K562 (cell line): ENCODE results near the gene ANGPTL7. TPM values are rescaled to one million over a fixed set of nuclear protein-coding genes. Genes with fewer than 3 reads are reported as not detected.

Experiments
- ATAC-seq: fragments of 200-7000 bp; cut with Tn5 transposase; 3 replicates; pipeline ENCODE4 v1.9.1; 2020; ENCODE audit warnings: moderate library complexity
- BruUV-seq: library from RNA; stranded (reverse); fragments of 400-500 nt; replicated peaks from 2 replicates; lab custom pipeline; 2021; lab: Mats Ljungman, UMichigan
- CTCF ChIA-PET: fragments of 300-600 bp; formaldehyde crosslinking; extraction: SDS; loops from one replicate; lab custom pipeline; 2021; ENCODE audit warnings: low intra/inter-chr PET ratio; lab: Yijun Ruan, JAX
- POLR2A ChIA-PET: fragments of 300-600, 350-650 bp; sonication (Branson Sonifier 250); formaldehyde crosslinking; extraction: SDS; loops from one replicate; lab custom pipeline; 2021; ENCODE audit warnings: antibody characterized with exemption, inconsistent platforms; lab: Yijun Ruan, JAX
- DNase-seq, 4 experiments: peaks; one replicate each; pipeline versions ENCODE4 v3.0.0 to v3.0.0-alpha.2; 2011 to 2018; ENCODE audit warnings: low spot score in 3 of 4, mixed read lengths in 3 of 4; ENCODE audit errors: extremely low read depth in 1 of 4
- FAIRE-seq: peaks from 2 replicates; lab custom pipeline; 2011; peaks lifted over from hg19 to GRCh38; lab: Jason Lieb, UNC
- H2AFZ ChIP-seq: 2 replicates; pipeline ENCODE4 v1.6.0; 2011; ENCODE audit warnings: low read depth, low read length, control low read depth, inconsistent platforms
- H3K27ac ChIP-seq: fragments of 200-600 bp; 3 replicates; pipeline ENCODE4 v1.8.0; 2011; ENCODE audit warnings: low read depth, mild to moderate bottlenecking, control low read depth, inconsistent platforms, low read length, moderate library complexity, mixed read lengths; ENCODE audit errors: extremely low read depth
- H3K27me3 ChIP-seq, 2 experiments: fragments of 300-600 bp in 1 of 2; 2 replicates in 1 of 2; 3 replicates in 1 of 2; pipeline versions ENCODE4 v1.6.0 to v1.8.0; 2011; ENCODE audit warnings: inconsistent platforms in 2 of 2, low read length in 2 of 2, mild to moderate bottlenecking in 1 of 2, mixed read lengths in 1 of 2, moderate library complexity in 1 of 2; ENCODE audit not compliant: control insufficient read depth in 2 of 2, insufficient read depth in 2 of 2
- H3K36me3 ChIP-seq: fragments of 300-600 bp; 3 replicates; pipeline ENCODE4 v1.8.0; 2011; ENCODE audit warnings: mild to moderate bottlenecking, low read length, inconsistent platforms; ENCODE audit not compliant: control insufficient read depth, insufficient read depth
- H3K4me1 ChIP-seq, 2 experiments: fragments of 200-600 bp in 1 of 2; replicated peaks in 1 of 2; 2 replicates in 1 of 2; 3 replicates in 1 of 2; pipeline versions ENCODE4 v1.5.1 to v1.8.0; 2011; ENCODE audit warnings: inconsistent platforms in 2 of 2, low read length in 2 of 2, mild to moderate bottlenecking in 1 of 2, mixed read lengths in 1 of 2, moderate library complexity in 1 of 2; ENCODE audit not compliant: control insufficient read depth in 2 of 2, insufficient read depth in 2 of 2
- H3K4me2 ChIP-seq: 2 replicates; pipeline ENCODE4 v1.6.1; 2011; ENCODE audit warnings: low read length, control low read depth, inconsistent platforms, mixed read lengths; ENCODE audit not compliant: insufficient read depth
- H3K4me3 ChIP-seq: fragments of 200-600 bp; sonication (generic), shearing (Covaris generic); 2 replicates; pipeline ENCODE4 v1.5.1; 2016; ENCODE audit warnings: control low read depth, inconsistent platforms
- H3K79me2 ChIP-seq: fragments of 200-600 bp; 3 replicates; pipeline ENCODE4 v1.8.0; 2011; ENCODE audit warnings: low read length, inconsistent platforms; ENCODE audit not compliant: control insufficient read depth, insufficient read depth
- H3K9ac ChIP-seq, 2 experiments: 2 replicates each; pipeline versions ENCODE4 v1.6.0 to v1.6.1; 2011; ENCODE audit warnings: low read depth in 2 of 2, low read length in 2 of 2, control low read depth in 1 of 2, inconsistent platforms in 1 of 2, mild to moderate bottlenecking in 1 of 2, mixed read lengths in 1 of 2; ENCODE audit not compliant: insufficient read depth in 1 of 2
- H3K9me1 ChIP-seq: one replicate; pipeline ENCODE4 v1.6.0; 2011; ENCODE audit warnings: inconsistent platforms, mild to moderate bottlenecking, low read length, moderate library complexity; ENCODE audit not compliant: control insufficient read depth, insufficient read depth
- H3K9me3 ChIP-seq: replicated peaks from 2 replicates; pipeline ENCODE4 v1.5.1; 2011; ENCODE audit warnings: low read depth, low read length, inconsistent platforms; ENCODE audit not compliant: control insufficient read depth, insufficient read depth
- H4K20me1 ChIP-seq: replicated peaks from 2 replicates; pipeline ENCODE4 v1.6.1; 2011; ENCODE audit warnings: low read length, inconsistent platforms, mixed read lengths; ENCODE audit not compliant: control insufficient read depth, insufficient read depth
- ARID3A ChIP-seq: IDR thresholded peaks from 2 replicates; pipeline ENCODE4 v1.6.1; 2012; ENCODE audit warnings: low read depth, low read length, improper control_type of control experiment, borderline replicate concordance
- CSDE1 ChIP-seq, 2 experiments: fragments of 450-650 bp; IDR thresholded peaks; 2 replicates each; pipeline ENCODE4 v1.6.1; 2016; ENCODE audit warnings: mild to moderate bottlenecking in 1 of 2
- EWSR1 ChIP-seq: fragments of 450-650 bp; IDR thresholded peaks from 2 replicates; pipeline ENCODE4 v1.6.1; 2018; ENCODE audit warnings: borderline replicate concordance, mild to moderate bottlenecking, low read depth, moderate library complexity; ENCODE audit not compliant: partially characterized antibody
- GMEB1 ChIP-seq: fragments of 250-450 bp; sonication (Bioruptor Pico); IDR thresholded peaks from 2 replicates; pipeline ENCODE4 v1.4.0; 2020; ENCODE audit warnings: mild to moderate bottlenecking
- IFI16 ChIP-seq: fragments of 250-450 bp; sonication (Bioruptor Pico); IDR thresholded peaks from 2 replicates; pipeline ENCODE4 v2.1.2; 2022; ENCODE audit warnings: mild to moderate bottlenecking, inconsistent platforms
- MEIS2 ChIP-seq: fragments of 450-650 bp; IDR thresholded peaks from 2 replicates; pipeline ENCODE4 v1.6.1; 2014; ENCODE audit warnings: mild to moderate bottlenecking; ENCODE audit not compliant: partially characterized antibody
- NCOR1 ChIP-seq: fragments of 450-650 bp; IDR thresholded peaks from 2 replicates; pipeline ENCODE4 v1.6.1; 2016; ENCODE audit warnings: mild to moderate bottlenecking, moderate library complexity
- SMC3 ChIP-seq: conservative IDR thresholded peaks from 2 replicates; pipeline ENCODE4 v1.6.1; 2011; ENCODE audit warnings: low read depth, low read length, improper control_type of control experiment; ENCODE audit not compliant: insufficient read depth
- ZNF668 ChIP-seq: fragments of 250-450 bp; sonication (Bioruptor Pico); IDR thresholded peaks from 2 replicates; pipeline ENCODE4 v1.8.0; 2022; ENCODE audit warnings: mild to moderate bottlenecking, inconsistent platforms
- ZNF696 ChIP-seq: fragments of 250-450 bp; sonication (Bioruptor Pico); conservative IDR thresholded peaks from 2 replicates; pipeline ENCODE4 v1.4.0; 2020; ENCODE audit warnings: mild to moderate bottlenecking, moderate library complexity
- WGBS: fragments of 100-300 bp; shearing (Covaris generic); methylation state at CpG from one replicate; pipeline ENCODE4 v1.1.6; 2016; ENCODE audit warnings: low coverage, mixed read lengths; ENCODE audit not compliant: insufficient coverage; ENCODE audit errors: missing lambda C conversion rate; 5-methylcytosine and 5-hydroxymethylcytosine counted together
- in situ Hi-C: fragments of 300-500 bp; cut with MboI; formaldehyde crosslinking; loops from 4 replicates; pipeline ENCODE4 v1.15.0; 2018; ENCODE audit warnings: inconsistent platforms, mixed read lengths
- intact Hi-C: fragments of 100-400 bp; cut with micrococcal nuclease; formaldehyde crosslinking; loops from 2 replicates; pipeline ENCODE4 v1.14.2; 2022
- polyA plus RNA-seq, 8 experiments: library from polyadenylated mRNA; depleted of rRNA in 4 of 8; stranded (reverse) in 5 of 8; unstranded in 3 of 8; fragments of >200 nt; fragmentation: Nextera tagmentation in 2 of 8; fragmentation: Illumina TruSeq in 1 of 8; extraction: Ambion mirVana in 2 of 8; extraction: Trizol in 1 of 8; gene quantifications; 2 replicates each; pipeline versions ENCODE4 v1.2.1 to v1.2.3, GENCODE V29; 2011 to 2014; ENCODE audit warnings: inconsistent platforms in 1 of 8, missing spikeins in 1 of 8
- total RNA-seq, 7 experiments: library from RNA; depleted of rRNA in 6 of 7; stranded (reverse); fragments of >200 nt in 6 of 7; fragmentation: Illumina TruSeq in 2 of 7; extraction: Trizol in 2 of 7; gene quantifications; 2 replicates each; pipeline versions ENCODE4 v1.2.1 to v1.2.3, GENCODE V29; 2011 to 2021; ENCODE audit warnings: low replicate concordance in 1 of 7
- TF ChIP-seq, protein P1 (sequence below): sonication (generic); formaldehyde crosslinking; IDR thresholded peaks from 2 replicates; pipeline ENCODE4 v1.8.1; 2023; ENCODE audit warnings: mild to moderate bottlenecking, missing genetic modification reagents

ANGPTL7 gene
- total and polyA plus RNA-seq, 9 of the 15 experiments (the other 6 are each of a cell fraction or from before 2014, with no cell fraction given), result not detected

- BruUV-seq, result no TSS peak
- no peak for FAIRE-seq
- in situ Hi-C loops, result no loop called here
- Histone ChIP-seq H3K9ac (no peak overlapping the region), H3K27me3 (no peaks in the 10 kb centered on the region), H2AFZ (no peak overlapping the region), H3K9me1 (no peaks in the 10 kb centered on the region), H3K9me3 (no peaks in the 10 kb centered on the region), H3K4me3 (no peak overlapping the region), H3K4me2 (no peak overlapping the region), H3K4me1 (no peaks in the 10 kb centered on the region), H3K79me2 (no peaks in the 10 kb centered on the region), H3K36me3 (peaks cover 94% of the 10 kb centered on the region), H4K20me1 (no peaks in the 10 kb centered on the region), H3K27ac (no peak overlapping the region)
- no peak for ATAC-seq
- intact Hi-C loops, result no loop called here
- no peak for DNase-seq
- ChIA-PET CTCF (no interaction called here), POLR2A (interaction anchor here (1.2 to 1.5 kb wide), 2 partner anchors 11 to 12 kb away, joined by 5 read pairs; no protein-coding TSS in a partner anchor)
- TF ChIP-seq ZNF696 (CRISPR knock-in tag) (no peak), MEIS2 (no peak), IFI16 (CRISPR knock-in tag) (no peak), NCOR1 (no peak), ARID3A (no peak), EWSR1 (no peak), GMEB1 (CRISPR knock-in tag) (no peak), CSDE1 (IDR thresholded peaks at IDR 0.05) (no peak), ZNF668 (CRISPR knock-in tag) (no peak), SMC3 (no peak)
- TF ChIP-seq, protein P1, sequence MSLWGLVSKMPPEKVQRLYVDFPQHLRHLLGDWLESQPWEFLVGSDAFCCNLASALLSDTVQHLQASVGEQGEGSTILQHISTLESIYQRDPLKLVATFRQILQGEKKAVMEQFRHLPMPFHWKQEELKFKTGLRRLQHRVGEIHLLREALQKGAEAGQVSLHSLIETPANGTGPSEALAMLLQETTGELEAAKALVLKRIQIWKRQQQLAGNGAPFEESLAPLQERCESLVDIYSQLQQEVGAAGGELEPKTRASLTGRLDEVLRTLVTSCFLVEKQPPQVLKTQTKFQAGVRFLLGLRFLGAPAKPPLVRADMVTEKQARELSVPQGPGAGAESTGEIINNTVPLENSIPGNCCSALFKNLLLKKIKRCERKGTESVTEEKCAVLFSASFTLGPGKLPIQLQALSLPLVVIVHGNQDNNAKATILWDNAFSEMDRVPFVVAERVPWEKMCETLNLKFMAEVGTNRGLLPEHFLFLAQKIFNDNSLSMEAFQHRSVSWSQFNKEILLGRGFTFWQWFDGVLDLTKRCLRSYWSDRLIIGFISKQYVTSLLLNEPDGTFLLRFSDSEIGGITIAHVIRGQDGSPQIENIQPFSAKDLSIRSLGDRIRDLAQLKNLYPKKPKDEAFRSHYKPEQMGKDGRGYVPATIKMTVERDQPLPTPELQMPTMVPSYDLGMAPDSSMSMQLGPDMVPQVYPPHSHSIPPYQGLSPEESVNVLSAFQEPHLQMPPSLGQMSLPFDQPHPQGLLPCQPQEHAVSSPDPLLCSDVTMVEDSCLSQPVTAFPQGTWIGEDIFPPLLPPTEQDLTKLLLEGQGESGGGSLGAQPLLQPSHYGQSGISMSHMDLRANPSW, result no peak
- 95% methylated on average over 2 of the region's 2 CpGs for WGBS
Observed at GRCh38 chr1:11215381-11216005, 26.3 kb downstream of the ANGPTL7 start.
